ENCODE measurements around the gene MT1X. TPM values are rescaled to one million over a fixed set of nuclear protein-coding genes. Genes with fewer than 3 reads are reported as not detected.
"Not testable (repeated sequence)": the region's sequence is repeated elsewhere in the genome, so short reads cannot be mapped to it uniquely, and the experiment has no call there.

The MT1X gene
- total and polyA plus RNA-seq, 8 donors = 261 to 1,982 (median 646) TPM

GRCh38 chr16:56669840-56670619, 12.2 kb upstream of the MT1X start:
- H3K27ac ChIP-seq = peak overlapping the region in 1 of 5 donors; percentile 78
- TF ChIP-seq POLR2AphosphoS5 (IDR thresholded peaks at IDR 0.05) (no peak), POLR2A (IDR thresholded peaks at IDR 0.05) (no peak), CTCF (IDR thresholded peaks at IDR 0.05) (no peak), EP300 (IDR thresholded peaks at IDR 0.05) (no peak)
- intact Hi-C loops (cut with DNase I; ENCODE audit: low total_unique reads) = no loop called here
- no peaks in the 10 kb centered on the region for H3K9me3 ChIP-seq
- H3K4me1 ChIP-seq = peaks cover 20 to 36% (median 32%) of the 10 kb centered on the region in 4 donors
- H3K4me3 ChIP-seq = peak overlapping the region in 3 of 4 donors; percentile 12 to 32 (median 18)
- H3K27me3 ChIP-seq = peaks cover 0 to 88% (median 25%) of the 10 kb centered on the region in 3 donors
- 20 to 29% (median 25%) methylated on average over 19 of the region's 19 CpGs for WGBS, 5 donors
- no peak for DNase-seq
- no peaks in the 10 kb centered on the region for H3K36me3 ChIP-seq

- intact Hi-C loops (cut with DNase I; ENCODE audit: low total_unique reads) = no loop called here
- H3K27ac ChIP-seq = no peak overlapping the region
- no peak overlapping the region for H3K4me3 ChIP-seq
- DNase-seq = no peak
- H3K9me3 ChIP-seq = no peaks in the 10 kb centered on the region
- peaks cover 0 to 93% (median 29%) of the 10 kb centered on the region in 3 donors for H3K27me3 ChIP-seq
- whole genome bisulfite sequencing, 5 donors = 52 to 85% (median 71%) methylated on average over 2 of the region's 2 CpGs
- no peaks in the 10 kb centered on the region for H3K36me3 ChIP-seq
- H3K4me1 ChIP-seq = peaks cover 23 to 38% (median 34%) of the 10 kb centered on the region in 4 donors
- TF ChIP-seq EP300 (IDR thresholded peaks at IDR 0.05) = no peak
- TF ChIP-seq POLR2AphosphoS5 (IDR thresholded peaks at IDR 0.05) = no peak
- TF ChIP-seq CTCF (IDR thresholded peaks at IDR 0.05) = no peak
- TF ChIP-seq POLR2A (IDR thresholded peaks at IDR 0.05) = no peak
Observed at GRCh38 chr16:56670620-56670934, 11.7 kb upstream of the MT1X start.

- Histone ChIP-seq H3K4me1 (peaks cover 31 to 43% (median 42%) of the 10 kb centered on the region in 4 donors), H3K27me3 (peaks cover 0 to 96% (median 40%) of the 10 kb centered on the region in 3 donors)
- H3K4me3 ChIP-seq; H3K9me3 ChIP-seq; H3K27ac ChIP-seq; intact Hi-C loops (cut with DNase I; ENCODE audit: low total_unique reads); H3K36me3 ChIP-seq; DNase-seq: not testable (repeated sequence)
- WGBS, 5 donors = 63 to 79% (median 68%) methylated on average over 2 of the region's 2 CpGs
Observed at GRCh38 chr16:56671691-56672090, 10.6 kb upstream of the MT1X start.

GRCh38 chr16:56672171-56672570, 10.1 kb upstream of the MT1X start:
- Histone ChIP-seq H3K27me3 (peaks cover 0 to 96% (median 40%) of the 10 kb centered on the region in 3 donors), H3K4me1 (peaks cover 31 to 40% (median 39%) of the 10 kb centered on the region in 4 donors)
- H3K36me3 ChIP-seq; H3K9me3 ChIP-seq; intact Hi-C loops (cut with DNase I; ENCODE audit: low total_unique reads); H3K27ac ChIP-seq; H3K4me3 ChIP-seq; DNase-seq: not testable (repeated sequence)
- 71 to 91% (median 82%) methylated on average over 3 of the region's 3 CpGs for WGBS, 5 donors

- Histone ChIP-seq H3K27me3 (peaks cover 0 to 96% (median 37%) of the 10 kb centered on the region in 3 donors), H3K4me1 (peaks cover 27 to 32% (median 32%) of the 10 kb centered on the region in 4 donors), H3K4me3 (no peak overlapping the region), H3K9me3 (no peaks in the 10 kb centered on the region), H3K27ac (no peak overlapping the region), H3K36me3 (no peaks in the 10 kb centered on the region)
- intact Hi-C loops (cut with DNase I; ENCODE audit: low total_unique reads) = no loop called here
- no peak for TF ChIP-seq CTCF (IDR thresholded peaks at IDR 0.05)
- TF ChIP-seq POLR2A (IDR thresholded peaks at IDR 0.05) = no peak
- no peak for TF ChIP-seq EP300 (IDR thresholded peaks at IDR 0.05)
- TF ChIP-seq POLR2AphosphoS5 (IDR thresholded peaks at IDR 0.05) = no peak
- 84 to 88% (median 86%) methylated on average over 11 of the region's 11 CpGs for WGBS, 5 donors
- DNase-seq = no peak
Observed at GRCh38 chr16:56672761-56673536, 9.3 kb upstream of the MT1X start.

All from stomach (tissue), 9 donors.